Stimulated activated CD8-positive, alpha-beta memory T cell treated with anti-CD3 and anti-CD28 coated beads, Interleukin-15, amount 100 ng/mL, for 24 hours (primary cell): ENCODE data around the gene OVAAL.

Source experiments
- DNase-seq: peaks from one replicate; pipeline ENCODE4 v3.0.0-alpha.2; 2020; ENCODE audit warnings: low read depth

OVAAL gene

GRCh38 chr1:180606155-180606554 lies 47.4 kb downstream of the OVAAL start:
- no peak for DNase-seq

GRCh38 chr1:180609643-180610555 lies 51.1 kb downstream of the OVAAL start:
- DNase-seq, result no peak

- no peak for DNase-seq
Measured at GRCh38 chr1:180610556-180611015, 51.8 kb downstream of the OVAAL start.

GRCh38 chr1:180611016-180611930 lies 52.5 kb downstream of the OVAAL start:
- no peak for DNase-seq

- no peak for DNase-seq
Measured at GRCh38 chr1:180612632-180613031, 53.9 kb downstream of the OVAAL start.

GRCh38 chr1:180614730-180615129 lies 56.0 kb downstream of the OVAAL start:
- no peak for DNase-seq

GRCh38 chr1:180615493-180616290 lies 56.9 kb downstream of the OVAAL start:
- no peak for DNase-seq
